Measurements from ENCODE around the gene HERPUD2. TPM values are rescaled to one million over a fixed set of nuclear protein-coding genes. Genes with fewer than 3 reads are reported as not detected.

The HERPUD2 gene
- total and polyA plus RNA-seq, 2 donors (not counting 3 experiments of a cell fraction or from before 2014, with no cell fraction given), result 33.9 to 42.0 TPM

GRCh38 chr7:35714862-35715261, 19.9 kb upstream of the HERPUD2 start:
- no peak overlapping the region for H3K4me3 ChIP-seq (replicated peaks in 1 of 3; ENCODE audit: insufficient read depth in 1 of 3, low read depth in 1 of 3, low read length in 3 of 3)
- ChIA-PET CTCF (no interaction called here), POLR2A (no interaction called here)
- H3K4me1 ChIP-seq (ENCODE audit: control insufficient read depth, extremely low read depth, insufficient read depth, low read length), result no peaks in the 10 kb centered on the region
- TF ChIP-seq POLR2AphosphoS5 (IDR thresholded peaks at IDR 0.05; ENCODE audit: insufficient read depth, low read depth, low read length) (no peak), MYC (IDR thresholded peaks at IDR 0.05; ENCODE audit: low read depth, low read length) (no peak), POLR2A (IDR thresholded peaks at IDR 0.05; ENCODE audit: low read depth, low read length) (no peak), JUN (IDR thresholded peaks at IDR 0.05; ENCODE audit: borderline replicate concordance, insufficient read depth, insufficient read length, low read depth) (no peak), GATA2 (IDR thresholded peaks at IDR 0.05; ENCODE audit: insufficient read depth, insufficient read length, low read depth, low read length) (no peak), EZH2 (IDR thresholded peaks at IDR 0.05; ENCODE audit: borderline replicate concordance, low read depth, low read length, severe bottlenecking) (no peak), MAX (IDR thresholded peaks at IDR 0.05; ENCODE audit: insufficient read depth, insufficient read length) (no peak), CTCF (IDR thresholded peaks at IDR 0.05; ENCODE audit: extremely low read depth in 1 of 2, insufficient read depth in 1 of 2, low read depth in 1 of 2, low read length in 2 of 2) (no peak), FOS (IDR thresholded peaks at IDR 0.05; ENCODE audit: borderline replicate concordance, insufficient read depth, low read length) (no peak)
- BruUV-seq (replicated peaks), result no TSS peak
- no peak overlapping the region for H3K27ac ChIP-seq (ENCODE audit: insufficient read depth, low read depth, low read length)
- no peaks in the 10 kb centered on the region for H3K79me2 ChIP-seq (ENCODE audit: control insufficient read depth, insufficient read depth, low read length)
- peaks cover 10 to 20% of the 10 kb centered on the region in 2 experiments for H3K27me3 ChIP-seq (ENCODE audit: control insufficient read depth in 2 of 2, insufficient read depth in 2 of 2, low read length in 2 of 2)
- H4K20me1 ChIP-seq (replicated peaks; ENCODE audit: control insufficient read depth, extremely low read depth, insufficient read depth, low read length), result no peaks in the 10 kb centered on the region
- intact Hi-C loops (cut with micrococcal nuclease) (no loop called here), dilution Hi-C loops (cut with MboI; ENCODE audit: extremely low pct_ligation_motif_present, low sequenced_read_pairs) (no loop called here)
- DNase-seq (ENCODE audit: low read depth, low spot score) (no peak), FAIRE-seq (no peak)
- H2AFZ ChIP-seq (ENCODE audit: low read depth, low read length), result no peak overlapping the region
- no peak overlapping the region for H3K9ac ChIP-seq (replicated peaks; ENCODE audit: extremely low read depth, insufficient read depth, low read length)
- H3K9me1 ChIP-seq (replicated peaks; ENCODE audit: control insufficient read depth, extremely low read depth, insufficient read depth, low read length), result no peaks in the 10 kb centered on the region
- no peak overlapping the region for H3K4me2 ChIP-seq (ENCODE audit: insufficient read depth, low read length)
- no peaks in the 10 kb centered on the region for H3K9me3 ChIP-seq (replicated peaks; ENCODE audit: control insufficient read depth, insufficient read depth, low read length)
- H3K36me3 ChIP-seq (ENCODE audit: control insufficient read depth in 2 of 2, extremely low read depth in 1 of 2, insufficient read depth in 2 of 2, low read length in 2 of 2), result no peaks in the 10 kb centered on the region

Measured in endothelial cell of umbilical vein (primary cell).